CD4-positive, alpha-beta T cell (primary cell): Measurements from ENCODE around the gene SHISA7. TPM values are rescaled to one million over a fixed set of nuclear protein-coding genes. Genes with fewer than 3 reads are reported as not detected.

ENCODE experiments used
- ATAC-seq: fragments of 200-7000 bp; cut with Tn5 transposase; one replicate; pipeline ENCODE4 v1.10.0; 2022; ENCODE audit warnings: mild to moderate bottlenecking; ENCODE audit not compliant: poor library complexity
- CTCF ChIA-PET: fragments of 350-600 bp; sonication (Branson Sonifier 250); formaldehyde crosslinking; loops from one replicate; lab custom pipeline; 2021; ENCODE audit warnings: antibody characterized with exemption, inconsistent platforms; lab: Charles Lee
- POLR2A ChIA-PET: fragments of 350-600 bp; sonication (Branson Sonifier 250); formaldehyde crosslinking; loops from one replicate; lab custom pipeline; 2021; ENCODE audit warnings: antibody characterized with exemption, inconsistent platforms; lab: Charles Lee
- DNase-seq, 14 experiments: peaks; one replicate each; pipeline ENCODE4 v3.0.0-alpha.2; 2013 to 2020; ENCODE audit warnings: mixed read lengths in 2 of 14
- H3K27ac ChIP-seq, 2 donors: one replicate each; pipeline versions ENCODE4 v1.5.1 to v1.7.0; 2013; ENCODE audit warnings: low read length in 2 of 2, low read depth in 1 of 2, mild to moderate bottlenecking in 1 of 2
- H3K27me3 ChIP-seq, 2 experiments: 1 replicate in 1 of 2; 2 replicates in 1 of 2; pipeline versions ENCODE4 v1.6.1 to v1.7.0; 2013; ENCODE audit warnings: low read length in 2 of 2, control low read depth in 1 of 2, mild to moderate bottlenecking in 1 of 2, moderate library complexity in 1 of 2; ENCODE audit not compliant: insufficient read depth in 2 of 2, control insufficient read depth in 1 of 2
- H3K36me3 ChIP-seq: one replicate; pipeline ENCODE4 v1.6.1; 2013; ENCODE audit warnings: low read length, control low read depth; ENCODE audit not compliant: insufficient read depth
- H3K4me1 ChIP-seq: one replicate; pipeline ENCODE4 v1.6.1; 2013; ENCODE audit warnings: low read length, control low read depth; ENCODE audit not compliant: insufficient read depth
- H3K4me3 ChIP-seq: one replicate; pipeline ENCODE4 v1.5.1; 2013; ENCODE audit warnings: mild to moderate bottlenecking, low read length, moderate library complexity
- H3K9me3 ChIP-seq, 2 experiments: 1 replicate in 1 of 2; 2 replicates in 1 of 2; pipeline versions ENCODE4 v1.6.1 to v1.7.0; 2013; ENCODE audit warnings: low read length in 2 of 2, mild to moderate bottlenecking in 2 of 2, control low read depth in 1 of 2, moderate library complexity in 1 of 2; ENCODE audit not compliant: control insufficient read depth in 1 of 2, insufficient read depth in 1 of 2
- H3K27ac Mint-ChIP-seq: one replicate; pipeline ENCODE4 v1.8.0; 2020; ENCODE audit warnings: mixed read lengths
- H3K27me3 Mint-ChIP-seq: one replicate; pipeline ENCODE4 v1.8.0; 2021; ENCODE audit warnings: mixed read lengths
- H3K36me3 Mint-ChIP-seq: one replicate; pipeline ENCODE4 v1.8.0; 2021; ENCODE audit warnings: low read depth, mixed read lengths
- H3K4me1 Mint-ChIP-seq: one replicate; pipeline ENCODE4 v1.8.0; 2021; ENCODE audit warnings: low read depth, mixed read lengths
- H3K4me3 Mint-ChIP-seq: one replicate; pipeline ENCODE4 v1.8.0; 2020; ENCODE audit warnings: mild to moderate bottlenecking, mixed read lengths
- H3K9me3 Mint-ChIP-seq: one replicate; pipeline ENCODE4 v1.8.0; 2020; ENCODE audit warnings: mixed read lengths
- CTCF ChIP-seq: fragments of 200-600 bp; IDR thresholded peaks from one replicate; pipeline ENCODE4 v1.8.0; 2022; ENCODE audit warnings: antibody characterized with exemption, mild to moderate bottlenecking
- intact Hi-C, 2 experiments: fragments of 100-400 bp; cut with DNase I in 1 of 2; cut with micrococcal nuclease in 1 of 2; formaldehyde crosslinking; loops; one replicate each; pipeline versions ENCODE4 v1.15.1 to v1.9.0; 2023 to 2025; cut with DNase I, micrococcal nuclease
- total RNA-seq, 174 experiments: library from RNA in 2 of 174; stranded (reverse) in 2 of 174; gene quantifications; one replicate each; pipeline ENCODE4 v1.2.3 and lab custom pipeline; 2021 to 2026

The SHISA7 gene
- total RNA-seq, 2 experiments from 2014 or later: not detected

GRCh38 chr19:55398200-55398925, 44.7 kb downstream of the SHISA7 start:
- Mint-ChIP-seq H3K27ac (peak overlapping the region; percentile 33), H3K9me3 (no peaks in the 10 kb centered on the region), H3K4me3 (peak overlapping the region; percentile 4), H3K36me3 (peaks cover 37% of the 10 kb centered on the region), H3K4me1 (peaks cover 8% of the 10 kb centered on the region), H3K27me3 (no peaks in the 10 kb centered on the region)
- H3K36me3 ChIP-seq: peaks cover 25% of the 10 kb centered on the region
- no peak overlapping the region for H3K27ac ChIP-seq
- DNase-seq (no peak), ATAC-seq (no peak)
- ChIA-PET CTCF (no interaction called here), POLR2A (interaction anchor here (0.8 to 2.7 kb wide), 3 partner anchors 9 to 11 kb away, joined by 3 to 10 read pairs (median 8); partner anchors contain the start of genes RPL28 and UBE2S)
- no peak for TF ChIP-seq CTCF
- no peaks in the 10 kb centered on the region for H3K27me3 ChIP-seq
- H3K4me3 ChIP-seq: no peak overlapping the region
- no peaks in the 10 kb centered on the region for H3K9me3 ChIP-seq
- intact Hi-C loops: no loop called here
- H3K4me1 ChIP-seq: peaks cover 5% of the 10 kb centered on the region

DNA sequence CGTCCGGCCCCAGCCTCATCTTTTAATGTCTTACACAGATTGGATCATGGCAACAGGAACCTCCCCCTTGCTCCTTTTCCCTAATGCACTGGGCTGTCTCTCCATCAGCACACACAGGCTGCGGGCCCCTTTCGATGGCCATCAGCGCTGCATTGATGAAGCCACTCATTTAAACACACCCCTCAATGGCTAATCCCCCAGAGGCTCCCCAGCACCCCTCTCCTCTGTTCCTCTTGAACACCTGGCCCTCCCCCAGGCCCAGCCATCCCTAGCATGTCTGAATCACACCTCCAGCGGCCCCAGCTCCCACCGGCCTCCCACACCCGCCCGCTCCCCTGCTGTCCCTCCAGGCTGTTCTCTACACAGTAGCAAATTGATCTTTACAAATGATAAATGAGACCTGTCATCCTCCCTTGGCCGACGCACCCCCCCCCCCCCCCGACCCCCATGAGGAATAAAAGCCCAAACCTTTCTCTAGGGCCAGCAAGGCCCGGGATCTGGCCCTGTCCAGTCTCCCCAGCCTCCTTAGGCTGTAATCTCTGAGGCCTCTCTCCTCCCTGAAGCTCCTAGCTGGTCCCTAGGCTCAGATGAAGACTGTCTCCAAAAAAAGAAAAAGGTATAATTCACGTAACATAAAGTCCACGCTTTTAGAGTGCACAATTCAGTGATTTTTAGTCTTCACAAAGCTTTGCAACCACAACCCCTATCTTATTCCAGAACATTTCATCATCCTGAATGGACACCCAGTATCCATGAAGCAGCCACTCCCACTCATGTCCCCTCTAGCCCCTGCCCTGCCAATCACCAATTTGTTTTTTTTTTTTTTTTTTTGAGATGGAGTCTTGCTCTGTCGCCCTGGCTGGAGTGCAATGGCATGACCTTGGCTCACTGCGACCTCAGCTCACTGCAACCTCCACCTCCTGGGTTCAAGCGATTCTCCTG, 50.0 kb downstream of the SHISA7 start:
- CTCF ChIA-PET: no interaction called here
- no peaks in the 10 kb centered on the region for H3K9me3 ChIP-seq
- ATAC-seq (no peak), DNase-seq (peak in 1 of 14 experiments; percentile 1)
- intact Hi-C loops: no loop called here
- peaks cover 37% of the 10 kb centered on the region for H3K36me3 ChIP-seq
- no peak overlapping the region for H3K4me3 Mint-ChIP-seq
- no peaks in the 10 kb centered on the region for H3K9me3 Mint-ChIP-seq
- POLR2A ChIA-PET: interaction anchor here (1.5 kb wide), 1 partner anchor 14 kb away, joined by 3 read pairs; no protein-coding TSS in a partner anchor
- no peaks in the 10 kb centered on the region for H3K27me3 ChIP-seq
- no peak overlapping the region for H3K4me3 ChIP-seq
- H3K4me1 ChIP-seq: peaks cover 31% of the 10 kb centered on the region
- peaks cover 44% of the 10 kb centered on the region for H3K36me3 Mint-ChIP-seq
- H3K27me3 Mint-ChIP-seq: no peaks in the 10 kb centered on the region
- H3K27ac ChIP-seq: no peak overlapping the region
- H3K4me1 Mint-ChIP-seq: peaks cover 30% of the 10 kb centered on the region
- no peak for TF ChIP-seq CTCF
- peak overlapping the region; percentile 49 for H3K27ac Mint-ChIP-seq

DNA sequence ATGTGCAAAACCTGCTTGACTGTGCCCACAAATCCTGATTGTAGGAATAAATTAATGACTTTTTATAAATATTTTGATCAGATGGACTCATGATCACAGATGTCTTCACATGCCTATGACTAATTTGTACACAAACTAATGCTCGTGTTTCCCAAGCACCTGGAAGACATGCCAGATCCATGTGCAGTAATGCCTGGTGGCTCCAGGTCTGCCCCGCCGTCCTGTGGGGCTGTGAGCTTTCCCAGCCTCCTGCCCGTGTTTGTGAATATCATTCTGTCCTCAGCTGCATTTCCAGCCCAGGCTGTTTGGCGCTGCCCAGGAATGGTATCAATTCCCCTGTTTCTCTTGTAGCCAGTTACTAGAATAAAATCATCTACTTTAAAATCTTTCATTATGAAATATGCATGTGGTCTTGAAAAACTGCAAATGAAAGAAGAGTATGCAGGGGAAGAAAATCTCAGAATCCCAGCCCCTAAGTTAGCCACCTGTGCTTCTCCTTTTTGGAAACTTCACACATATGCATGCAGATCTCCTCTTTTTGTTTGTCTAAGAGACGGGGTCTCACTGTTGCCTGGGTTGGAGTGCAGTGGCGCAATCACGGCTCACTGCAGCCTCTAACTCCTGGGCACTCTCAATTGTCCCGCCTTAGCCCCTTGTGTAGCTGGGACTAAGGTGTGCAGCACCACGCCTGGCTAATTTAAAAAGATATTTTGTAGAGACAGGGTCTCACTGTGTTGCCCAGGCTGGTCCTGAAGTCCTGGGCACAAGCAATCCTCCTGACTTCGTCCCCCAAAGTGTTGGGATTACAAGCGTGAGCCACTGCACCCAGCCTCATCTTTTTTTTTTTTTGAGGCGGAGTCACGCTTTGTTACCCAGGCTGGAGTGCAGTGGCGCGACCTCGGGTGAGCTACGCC, 51.1 kb downstream of the SHISA7 start:
- Mint-ChIP-seq H3K36me3 (peaks cover 51% of the 10 kb centered on the region), H3K9me3 (no peaks in the 10 kb centered on the region), H3K27ac (peak overlapping the region; percentile 35), H3K4me1 (peaks cover 39% of the 10 kb centered on the region), H3K27me3 (no peaks in the 10 kb centered on the region), H3K4me3 (peak overlapping the region; percentile 23)
- intact Hi-C loops: no loop called here
- H3K27me3 ChIP-seq: no peaks in the 10 kb centered on the region
- ATAC-seq (no peak), DNase-seq (peak in 1 of 14 experiments; percentile 1)
- ChIA-PET CTCF (no interaction called here), POLR2A (interaction anchor here (0.9 to 1.1 kb wide), 3 partner anchors 9 to 52 kb away, joined by 3 to 8 read pairs (median 3); partner anchors contain the start of genes KMT5C and UBE2S)
- peaks cover 41% of the 10 kb centered on the region for H3K4me1 ChIP-seq
- H3K27ac ChIP-seq: no peak overlapping the region
- H3K9me3 ChIP-seq: no peaks in the 10 kb centered on the region
- TF ChIP-seq CTCF: no peak
- H3K36me3 ChIP-seq: peaks cover 48% of the 10 kb centered on the region
- no peak overlapping the region for H3K4me3 ChIP-seq
